Ishikawa (cell line): Measurements from ENCODE around the gene ARHGDIA.

Experiments used
- CEBPB ChIP-seq: IDR thresholded peaks from 2 replicates; pipeline ENCODE4 v1.6.1; 2012
- CREB1 ChIP-seq: IDR thresholded peaks from 2 replicates; pipeline ENCODE4 v1.6.1; 2012; ENCODE audit warnings: low read depth
- EGR1 ChIP-seq: IDR thresholded peaks from 2 replicates; pipeline ENCODE4 v1.6.1; 2012
- EP300 ChIP-seq: IDR thresholded peaks from 2 replicates; pipeline ENCODE4 v1.6.1; 2012; ENCODE audit warnings: borderline replicate concordance
- MAX ChIP-seq: IDR thresholded peaks from 2 replicates; pipeline ENCODE4 v1.6.1; 2012
- NFIC ChIP-seq: IDR thresholded peaks from 2 replicates; pipeline ENCODE4 v1.6.1; 2012
- RAD21 ChIP-seq: IDR thresholded peaks from 2 replicates; pipeline ENCODE4 v1.6.1; 2012; ENCODE audit warnings: low read depth
- REST ChIP-seq: IDR thresholded peaks from 2 replicates; pipeline ENCODE4 v1.6.1; 2012; ENCODE audit warnings: low read depth, mild to moderate bottlenecking
- TAF1 ChIP-seq: IDR thresholded peaks from 2 replicates; pipeline ENCODE4 v1.6.1; 2012; ENCODE audit warnings: low read depth, mild to moderate bottlenecking
- TCF12 ChIP-seq: IDR thresholded peaks from 2 replicates; pipeline ENCODE4 v1.6.1; 2012; ENCODE audit warnings: low read depth
- TEAD4 ChIP-seq: IDR thresholded peaks from 2 replicates; pipeline ENCODE4 v1.6.1; 2012
- YY1 ChIP-seq: IDR thresholded peaks from 2 replicates; pipeline ENCODE4 v1.6.1; 2012; ENCODE audit warnings: low read depth
- ZBTB7A ChIP-seq: IDR thresholded peaks from 2 replicates; pipeline ENCODE4 v1.6.1; 2012; ENCODE audit warnings: low read depth
- TF ChIP-seq, protein P1 (sequence below): IDR thresholded peaks from 2 replicates; pipeline ENCODE4 v1.6.1; 2012

The ARHGDIA gene

DNA sequence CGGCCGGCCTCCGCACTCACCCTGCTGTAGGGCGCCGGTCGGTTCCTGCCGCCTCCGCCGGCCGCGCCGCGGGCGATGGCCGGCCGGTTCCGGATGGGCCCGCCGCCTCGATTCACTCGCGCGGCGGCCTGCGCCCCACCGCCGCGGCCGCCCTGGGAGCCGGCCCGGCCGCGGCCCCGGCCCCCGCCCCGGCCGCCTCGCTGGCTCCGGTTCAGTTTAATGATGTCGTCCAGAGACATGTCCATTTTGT, 20.1 kb upstream of the ARHGDIA start:
- TF ChIP-seq ZBTB7A (no peak), CEBPB (no peak), REST (no peak)

DNA sequence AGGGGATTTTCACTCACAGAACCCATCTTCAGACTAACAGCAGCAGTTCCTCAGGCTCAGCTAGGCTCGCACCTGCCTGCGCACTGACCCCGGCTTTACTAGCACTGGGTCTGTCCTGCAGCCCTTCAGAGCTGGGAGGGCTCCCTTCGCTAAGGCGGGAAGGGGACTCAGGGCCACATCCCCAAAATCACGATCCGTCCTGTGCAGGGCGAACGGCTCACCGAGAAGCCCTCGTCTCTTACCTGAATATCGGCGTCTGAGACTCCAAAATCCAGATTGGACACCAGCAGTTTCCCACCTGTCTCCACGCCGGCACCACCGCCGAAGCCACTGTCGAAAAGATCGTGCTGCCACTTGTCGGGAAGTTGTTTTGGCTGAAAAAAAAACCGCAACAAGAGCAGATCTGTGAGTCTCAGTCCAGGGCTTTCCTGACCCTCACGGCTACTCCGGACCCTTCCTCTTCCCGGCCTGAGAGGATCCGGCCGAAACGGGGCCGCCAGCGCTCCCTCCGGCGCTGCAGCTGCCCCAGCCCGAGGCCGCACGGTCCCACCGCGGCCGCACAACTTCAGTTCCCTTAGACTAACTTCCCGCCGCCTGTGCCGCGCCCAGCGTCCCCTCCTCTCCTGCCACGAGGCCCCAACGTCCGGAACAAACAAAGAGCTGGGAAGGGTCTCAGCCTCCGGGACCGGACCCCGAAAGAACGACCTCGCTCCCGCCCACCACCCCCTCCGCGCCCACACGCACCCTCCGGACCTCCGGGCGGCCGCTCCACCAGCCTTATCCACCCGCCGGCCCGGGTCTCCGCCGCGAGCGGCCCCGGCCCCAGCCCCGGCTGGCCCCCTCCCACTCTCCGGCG, 19.5 kb upstream of the ARHGDIA start:
- TF ChIP-seq MAX (peak; percentile 30; the same call in 1 of the 2 replicates), CEBPB (no peak)

DNA sequence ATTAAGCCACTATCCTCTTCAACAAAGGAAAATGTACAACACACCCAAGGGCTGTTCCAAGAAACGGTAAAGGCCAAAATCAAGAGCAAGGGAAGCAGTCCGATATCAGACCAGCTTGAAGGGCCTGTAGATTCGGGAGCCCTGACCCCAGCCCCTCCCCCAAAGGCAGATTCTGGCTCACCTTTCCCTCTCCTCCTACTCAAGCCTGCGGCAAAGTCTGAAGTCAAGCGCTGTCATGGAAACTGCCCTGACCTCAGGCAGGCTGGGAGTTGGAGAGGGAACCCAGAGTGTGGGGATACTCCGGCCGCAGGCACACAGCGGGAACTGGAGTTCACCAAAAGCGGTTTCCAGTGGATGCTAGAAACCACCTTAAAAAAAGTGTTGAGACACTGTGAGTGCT, 18.5 kb upstream of the ARHGDIA start:
- no peak for TF ChIP-seq MAX
- no peak for TF ChIP-seq REST
- no peak for TF ChIP-seq TCF12
- TF ChIP-seq TEAD4: no peak
- TF ChIP-seq EGR1: no peak
- TF ChIP-seq CEBPB: no peak
- no peak for TF ChIP-seq CREB1
- no peak for TF ChIP-seq YY1
- no peak for TF ChIP-seq ZBTB7A
- no peak for TF ChIP-seq RAD21
- TF ChIP-seq, protein P1, sequence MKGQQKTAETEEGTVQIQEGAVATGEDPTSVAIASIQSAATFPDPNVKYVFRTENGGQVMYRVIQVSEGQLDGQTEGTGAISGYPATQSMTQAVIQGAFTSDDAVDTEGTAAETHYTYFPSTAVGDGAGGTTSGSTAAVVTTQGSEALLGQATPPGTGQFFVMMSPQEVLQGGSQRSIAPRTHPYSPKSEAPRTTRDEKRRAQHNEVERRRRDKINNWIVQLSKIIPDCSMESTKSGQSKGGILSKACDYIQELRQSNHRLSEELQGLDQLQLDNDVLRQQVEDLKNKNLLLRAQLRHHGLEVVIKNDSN: no peak

DNA sequence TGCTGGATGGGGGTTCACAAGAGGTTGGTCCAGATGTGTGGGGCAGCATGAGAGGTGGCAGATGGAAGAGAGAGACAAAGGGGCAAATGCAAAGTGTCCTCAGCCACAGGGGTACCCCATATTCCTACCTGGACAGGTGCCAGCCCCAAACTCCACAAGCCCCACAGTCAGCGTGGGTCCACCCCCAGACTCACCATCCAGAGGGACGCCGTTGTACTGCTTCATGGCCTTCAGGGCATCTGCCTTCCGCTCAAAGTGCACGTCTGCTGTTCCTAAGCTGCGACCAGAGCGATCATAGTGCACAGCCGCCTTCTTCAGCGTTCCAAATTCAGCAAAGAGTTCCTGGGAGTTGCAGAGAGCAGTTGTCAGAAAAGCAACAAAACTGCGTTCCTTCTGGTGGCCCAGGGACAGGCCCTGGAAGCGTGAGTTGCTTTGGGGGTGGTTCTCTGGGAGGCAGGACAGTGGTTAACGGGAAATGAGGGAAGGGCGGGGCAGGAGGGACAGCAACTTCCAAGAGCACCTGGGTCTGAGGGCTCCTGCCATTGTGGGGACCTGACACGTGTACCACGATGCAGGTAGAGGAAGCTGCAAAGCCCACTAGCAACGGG, 18.0 kb upstream of the ARHGDIA start:
- no peak for TF ChIP-seq NFIC
- no peak for TF ChIP-seq REST
- TF ChIP-seq TAF1: no peak
- TF ChIP-seq ZBTB7A: no peak

- TF ChIP-seq CREB1 (no peak), YY1 (no peak), EP300 (no peak), MAX (no peak), NFIC (no peak), TCF12 (no peak), TEAD4 (no peak), CEBPB (no peak), REST (no peak), ZBTB7A (no peak), TAF1 (no peak)
- TF ChIP-seq, protein P1: no peak
Measured at GRCh38 chr17:81888105-81888987, 17.2 kb upstream of the ARHGDIA start.
